ENCODE results near the gene TDRD9.
A peak's percentile ranks its signal among the peaks of the same experiment; 100 is the strongest.

TDRD9 gene

GRCh38 chr14:104076743-104077142, 148.5 kb downstream of the TDRD9 start:
- DNase-seq = peak; percentile 49

GRCh38 chr14:104078031-104078455, 149.8 kb downstream of the TDRD9 start:
- DNase-seq = peak; percentile 92

- no peak for DNase-seq
These were observed 152.4 kb downstream of the TDRD9 start for GRCh38 chr14:104080376-104081260.

GRCh38 chr14:104081261-104081835, 153.1 kb downstream of the TDRD9 start:
- DNase-seq = no peak

GRCh38 chr14:104081951-104082464, 153.8 kb downstream of the TDRD9 start:
- DNase-seq = no peak

GRCh38 chr14:104082807-104083206, 154.6 kb downstream of the TDRD9 start:
- DNase-seq = no peak

- no peak for DNase-seq
These were observed 156.2 kb downstream of the TDRD9 start for GRCh38 chr14:104084251-104085002.

GRCh38 chr14:104085032-104085888, 157.0 kb downstream of the TDRD9 start, which contains the start of gene ASPG:
TSS of gene ASPG (plus strand) at chr14:104085700. CDS start at chr14:104085771, 71 bp downstream.
- DNase-seq = no peak

- no peak for DNase-seq
These were observed 157.6 kb downstream of the TDRD9 start for GRCh38 chr14:104085889-104086201.

GRCh38 chr14:104086210-104086660, 158.0 kb downstream of the TDRD9 start:
- no peak for DNase-seq

GRCh38 chr14:104086661-104087461, 158.6 kb downstream of the TDRD9 start:
- no peak for DNase-seq

- DNase-seq = no peak
These were observed 159.2 kb downstream of the TDRD9 start for GRCh38 chr14:104087505-104087904.

- DNase-seq = no peak
These were observed 160.0 kb downstream of the TDRD9 start for GRCh38 chr14:104087981-104088850.

- DNase-seq = no peak
These were observed 162.0 kb downstream of the TDRD9 start for GRCh38 chr14:104090071-104090748.

- no peak for DNase-seq
These were observed 163.0 kb downstream of the TDRD9 start for GRCh38 chr14:104091061-104091926.

GRCh38 chr14:104091927-104092771, 163.9 kb downstream of the TDRD9 start:
- DNase-seq = no peak

GRCh38 chr14:104092931-104093365, 164.7 kb downstream of the TDRD9 start:
- no peak for DNase-seq

Measured in activated CD4-positive, alpha-beta T cell treated with anti-CD3 and anti-CD28 coated beads, Interleukin-10, Interleukin-2, amounts not matched to agents 100 ng/mL and 50 ng/mL, durations not matched to agents 16 hours and 8 hours (primary cell).